Neural cell (in vitro differentiated cells): ENCODE results near the gene GMEB2. TPM values are rescaled to one million over a fixed set of nuclear protein-coding genes. Genes with fewer than 3 reads are reported as not detected.

ENCODE experiments used
- H2AFZ ChIP-seq: fragments of 200-600, 300-800 bp; sonication (generic), shearing (Covaris generic); 2 replicates; pipeline ENCODE4 v1.6.0; 2014; ENCODE audit warnings: low read depth, mild to moderate bottlenecking, antibody characterized with exemption, low read length, moderate library complexity
- H3F3A ChIP-seq: fragments of 200-600 bp; shearing (Covaris generic); 2 replicates; pipeline ENCODE4 v1.6.1; 2016; ENCODE audit warnings: mild to moderate bottlenecking, moderate library complexity, mixed read lengths, antibody characterized with exemption, low read length; ENCODE audit not compliant: insufficient read depth, poor library complexity, severe bottlenecking
- H3K27ac ChIP-seq: fragments of 200-600, 300-800 bp; sonication (generic), shearing (Covaris generic); 2 replicates; pipeline ENCODE4 v1.5.1; 2014; ENCODE audit warnings: mild to moderate bottlenecking, low read length, moderate library complexity
- H3K27me3 ChIP-seq: fragments of 300-800, 200-600 bp; sonication (generic), shearing (Covaris generic); 2 replicates; pipeline ENCODE4 v1.6.0; 2014; ENCODE audit warnings: mild to moderate bottlenecking, low read depth, low read length, moderate library complexity; ENCODE audit not compliant: insufficient read depth
- H3K36me3 ChIP-seq: fragments of 300-800, 200-600 bp; sonication (generic), shearing (Covaris generic); 2 replicates; pipeline ENCODE4 v1.5.1; 2014; ENCODE audit warnings: mild to moderate bottlenecking, antibody characterized with exemption, low read length, moderate library complexity; ENCODE audit not compliant: insufficient read depth
- H3K4me2 ChIP-seq: fragments of 300-800, 200-600 bp; sonication (generic), shearing (Covaris generic); 2 replicates; pipeline ENCODE4 v1.6.0; 2014; ENCODE audit warnings: mild to moderate bottlenecking, low read length
- H3K4me3 ChIP-seq: fragments of 300-800, 200-600 bp; sonication (generic), shearing (Covaris generic); 2 replicates; pipeline ENCODE4 v1.5.1; 2014; ENCODE audit warnings: mild to moderate bottlenecking, low read length, moderate library complexity
- H3K79me2 ChIP-seq: fragments of 200-600 bp; shearing (Covaris generic); replicated peaks from 2 replicates; pipeline ENCODE4 v1.6.0; 2014; ENCODE audit warnings: mild to moderate bottlenecking, low read length, moderate library complexity; ENCODE audit not compliant: insufficient read depth
- H3K9ac ChIP-seq: fragments of 300-800, 200-600 bp; sonication (generic), shearing (Covaris generic); 2 replicates; pipeline ENCODE4 v1.6.1; 2016; ENCODE audit warnings: mild to moderate bottlenecking, low read length, mixed read lengths
- H3K9me2 ChIP-seq: fragments of 200-600 bp; shearing (Covaris generic); 2 replicates; pipeline ENCODE4 v1.6.1; 2016; ENCODE audit warnings: mild to moderate bottlenecking, low read length, mixed read lengths; ENCODE audit not compliant: insufficient read depth
- H3K9me3 ChIP-seq: fragments of 200-600, 300-800 bp; sonication (generic), shearing (Covaris generic); 2 replicates; pipeline ENCODE4 v1.6.1; 2016; ENCODE audit warnings: mild to moderate bottlenecking, mixed run types, low read length, moderate library complexity, mixed read lengths
- H4K20me1 ChIP-seq: fragments of 200-600 bp; shearing (Covaris generic); 2 replicates; pipeline ENCODE4 v1.6.1; 2016; ENCODE audit warnings: mild to moderate bottlenecking, mixed run types; ENCODE audit not compliant: insufficient read depth
- CTCF ChIP-seq: fragments of 450-650 bp; IDR thresholded peaks from 2 replicates; pipeline ENCODE4 v1.5.1; 2014; ENCODE audit warnings: antibody characterized with exemption, mild to moderate bottlenecking, moderate library complexity; ENCODE audit not compliant: poor library complexity, severe bottlenecking
- EP300 ChIP-seq: fragments of 450-650 bp; conservative IDR thresholded peaks from 2 replicates; pipeline ENCODE4 v1.6.1; 2014; ENCODE audit warnings: antibody characterized with exemption, mild to moderate bottlenecking, moderate library complexity; ENCODE audit not compliant: poor library complexity, severe bottlenecking
- EZH2 ChIP-seq: fragments of 200-600, 300-800 bp; shearing (Covaris generic), sonication (generic); IDR thresholded peaks from 2 replicates; pipeline ENCODE4 v1.6.1; 2014; ENCODE audit warnings: antibody characterized with exemption, low read length, borderline replicate concordance, mild to moderate bottlenecking; ENCODE audit not compliant: insufficient read depth, poor library complexity, severe bottlenecking
- MXI1 ChIP-seq: fragments of 450-650 bp; conservative IDR thresholded peaks from 2 replicates; pipeline ENCODE4 v1.6.1; 2014; ENCODE audit warnings: antibody characterized with exemption, mild to moderate bottlenecking; ENCODE audit not compliant: poor library complexity, severe bottlenecking
- POLR2AphosphoS5 ChIP-seq: IDR thresholded peaks from 2 replicates; pipeline ENCODE4 v1.6.1; 2012
- RAD21 ChIP-seq: fragments of 450-650 bp; conservative IDR thresholded peaks from 2 replicates; pipeline ENCODE4 v1.6.1; 2014; ENCODE audit warnings: antibody characterized with exemption, mild to moderate bottlenecking, moderate library complexity
- SMC3 ChIP-seq: fragments of 450-650 bp; conservative IDR thresholded peaks from 2 replicates; pipeline ENCODE4 v1.6.1; 2014; ENCODE audit warnings: antibody characterized with exemption, mild to moderate bottlenecking, moderate library complexity; ENCODE audit not compliant: poor library complexity
- TAF1 ChIP-seq: IDR thresholded peaks from 2 replicates; pipeline ENCODE4 v1.6.1; 2012; ENCODE audit warnings: low read depth
- polyA plus RNA-seq: library from polyadenylated mRNA; depleted of rRNA; stranded (reverse); fragments of >200 nt; gene quantifications from 2 replicates; pipeline ENCODE4 v1.2.3, GENCODE V29; 2014
- TF ChIP-seq, protein P1 (sequence below): IDR thresholded peaks from 2 replicates; pipeline ENCODE4 v1.6.1; 2012; ENCODE audit warnings: borderline replicate concordance

The GMEB2 gene
- polyA plus RNA-seq, 1 donor from 2014 or later = 13.7 TPM

DNA sequence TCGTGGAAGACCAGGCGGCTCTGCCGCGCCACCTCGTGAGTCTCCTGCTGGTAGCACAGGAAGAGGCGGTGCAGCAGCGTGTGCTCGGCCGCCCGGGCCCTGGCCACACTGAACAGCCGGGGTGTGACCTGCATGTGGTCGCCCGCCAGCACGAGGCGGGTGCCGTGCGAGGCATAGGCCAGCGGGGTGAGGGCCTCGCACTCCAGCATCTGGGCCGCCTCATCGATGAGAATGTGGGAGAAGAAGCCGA, 59.8 kb downstream of the GMEB2 start:
- Histone ChIP-seq H3K27ac (no peak overlapping the region), H3K4me2 (no peak overlapping the region), H3K9ac (no peak overlapping the region), H3F3A (no peaks in the 10 kb centered on the region), H3K79me2 (no peaks in the 10 kb centered on the region), H3K27me3 (no peaks in the 10 kb centered on the region), H3K9me2 (no peaks in the 10 kb centered on the region), H3K4me3 (no peak overlapping the region), H3K36me3 (no peaks in the 10 kb centered on the region), H3K9me3 (no peaks in the 10 kb centered on the region), H2AFZ (no peak overlapping the region), H4K20me1 (no peaks in the 10 kb centered on the region)
- TF ChIP-seq EP300 = no peak
- TF ChIP-seq, protein P1, sequence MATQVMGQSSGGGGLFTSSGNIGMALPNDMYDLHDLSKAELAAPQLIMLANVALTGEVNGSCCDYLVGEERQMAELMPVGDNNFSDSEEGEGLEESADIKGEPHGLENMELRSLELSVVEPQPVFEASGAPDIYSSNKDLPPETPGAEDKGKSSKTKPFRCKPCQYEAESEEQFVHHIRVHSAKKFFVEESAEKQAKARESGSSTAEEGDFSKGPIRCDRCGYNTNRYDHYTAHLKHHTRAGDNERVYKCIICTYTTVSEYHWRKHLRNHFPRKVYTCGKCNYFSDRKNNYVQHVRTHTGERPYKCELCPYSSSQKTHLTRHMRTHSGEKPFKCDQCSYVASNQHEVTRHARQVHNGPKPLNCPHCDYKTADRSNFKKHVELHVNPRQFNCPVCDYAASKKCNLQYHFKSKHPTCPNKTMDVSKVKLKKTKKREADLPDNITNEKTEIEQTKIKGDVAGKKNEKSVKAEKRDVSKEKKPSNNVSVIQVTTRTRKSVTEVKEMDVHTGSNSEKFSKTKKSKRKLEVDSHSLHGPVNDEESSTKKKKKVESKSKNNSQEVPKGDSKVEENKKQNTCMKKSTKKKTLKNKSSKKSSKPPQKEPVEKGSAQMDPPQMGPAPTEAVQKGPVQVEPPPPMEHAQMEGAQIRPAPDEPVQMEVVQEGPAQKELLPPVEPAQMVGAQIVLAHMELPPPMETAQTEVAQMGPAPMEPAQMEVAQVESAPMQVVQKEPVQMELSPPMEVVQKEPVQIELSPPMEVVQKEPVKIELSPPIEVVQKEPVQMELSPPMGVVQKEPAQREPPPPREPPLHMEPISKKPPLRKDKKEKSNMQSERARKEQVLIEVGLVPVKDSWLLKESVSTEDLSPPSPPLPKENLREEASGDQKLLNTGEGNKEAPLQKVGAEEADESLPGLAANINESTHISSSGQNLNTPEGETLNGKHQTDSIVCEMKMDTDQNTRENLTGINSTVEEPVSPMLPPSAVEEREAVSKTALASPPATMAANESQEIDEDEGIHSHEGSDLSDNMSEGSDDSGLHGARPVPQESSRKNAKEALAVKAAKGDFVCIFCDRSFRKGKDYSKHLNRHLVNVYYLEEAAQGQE = no peak
- no peak for TF ChIP-seq CTCF
- TF ChIP-seq EZH2 = no peak
- TF ChIP-seq POLR2AphosphoS5 = no peak
- TF ChIP-seq RAD21 = no peak
- TF ChIP-seq SMC3 = no peak
- no peak for TF ChIP-seq MXI1
- no peak for TF ChIP-seq TAF1

DNA sequence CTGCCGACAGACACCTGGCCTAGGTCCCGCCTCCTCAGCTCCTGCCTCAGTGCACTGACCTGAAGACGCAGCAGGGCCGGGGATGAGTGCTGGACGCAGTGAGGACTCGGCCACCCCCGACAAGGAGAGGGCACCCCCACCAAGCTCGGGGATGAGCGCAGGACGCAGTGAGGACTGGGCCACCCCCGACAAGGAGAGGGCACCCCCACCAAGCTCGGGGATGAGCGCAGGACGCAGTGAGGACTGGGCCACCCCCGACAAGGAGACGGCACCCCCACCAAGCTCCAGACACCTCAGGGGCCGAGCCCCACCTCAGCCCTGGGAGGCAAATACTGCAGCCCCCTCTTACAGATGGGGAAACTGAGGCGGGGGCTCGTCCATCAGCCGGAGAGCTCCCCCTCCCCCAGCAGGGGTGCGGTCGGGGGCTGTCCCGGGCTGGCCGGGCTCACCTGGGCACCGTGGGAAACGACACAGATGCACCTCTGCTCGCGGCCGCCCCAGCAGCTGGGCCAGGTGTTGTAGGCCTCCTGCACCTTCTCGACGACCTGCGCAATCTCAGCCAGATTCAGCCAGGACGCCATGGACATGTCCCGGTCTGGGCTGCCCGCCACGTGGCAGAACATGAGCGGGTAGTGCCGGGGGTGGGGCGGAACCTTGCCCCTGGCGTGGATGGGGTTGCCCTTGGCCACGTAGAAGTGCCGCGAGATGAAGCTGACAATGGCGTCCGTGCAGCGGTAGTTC, 60.3 kb downstream of the GMEB2 start:
- H4K20me1 ChIP-seq = no peaks in the 10 kb centered on the region
- no peaks in the 10 kb centered on the region for H3K9me3 ChIP-seq
- H2AFZ ChIP-seq = no peak overlapping the region
- H3F3A ChIP-seq = no peaks in the 10 kb centered on the region
- no peak overlapping the region for H3K9ac ChIP-seq
- H3K36me3 ChIP-seq = no peaks in the 10 kb centered on the region
- no peak overlapping the region for H3K4me2 ChIP-seq
- no peak overlapping the region for H3K27ac ChIP-seq
- no peak overlapping the region for H3K4me3 ChIP-seq
- no peaks in the 10 kb centered on the region for H3K9me2 ChIP-seq
- no peak for TF ChIP-seq EZH2
- no peak for TF ChIP-seq CTCF
- TF ChIP-seq TAF1 = no peak
- TF ChIP-seq MXI1 = no peak
- TF ChIP-seq, protein P1 = no peak
- no peak for TF ChIP-seq POLR2AphosphoS5
- TF ChIP-seq SMC3 = no peak
- no peak for TF ChIP-seq RAD21
- no peak for TF ChIP-seq EP300
- H3K27me3 ChIP-seq = no peaks in the 10 kb centered on the region
- H3K79me2 ChIP-seq = no peaks in the 10 kb centered on the region
